Erythroblast (primary cell): ENCODE data around the gene MAST4.

Source experiments
- GATA1 ChIP-seq: IDR thresholded peaks from 2 replicates; pipeline ENCODE4 v1.6.1; 2011; ENCODE audit warnings: low read depth, mild to moderate bottlenecking, control low read depth, low read length, moderate library complexity
- POLR2A ChIP-seq: IDR thresholded peaks from 2 replicates; pipeline ENCODE4 v1.6.1; 2011; ENCODE audit warnings: mild to moderate bottlenecking, low read length

- no peak for TF ChIP-seq POLR2A
- TF ChIP-seq GATA1 = no peak
Measured at GRCh38 chr5:66697796-66698564, 101.8 kb downstream of the MAST4 start.
